NCI-H446 treated with DMSO at 0.1 percent for 48 hours (cell line): ENCODE data around the gene PCDHB2.
A peak's percentile ranks its signal among the peaks of the same experiment; 100 is the strongest.
"Not testable (repeated sequence)": the region's sequence is repeated elsewhere in the genome, so short reads cannot be mapped to it uniquely, and the experiment has no call there.

Source experiments
- DNase-seq: peaks from one replicate; lab custom pipeline; 2025; lab: John Stamatoyannopoulos, UW

The PCDHB2 gene

DNA sequence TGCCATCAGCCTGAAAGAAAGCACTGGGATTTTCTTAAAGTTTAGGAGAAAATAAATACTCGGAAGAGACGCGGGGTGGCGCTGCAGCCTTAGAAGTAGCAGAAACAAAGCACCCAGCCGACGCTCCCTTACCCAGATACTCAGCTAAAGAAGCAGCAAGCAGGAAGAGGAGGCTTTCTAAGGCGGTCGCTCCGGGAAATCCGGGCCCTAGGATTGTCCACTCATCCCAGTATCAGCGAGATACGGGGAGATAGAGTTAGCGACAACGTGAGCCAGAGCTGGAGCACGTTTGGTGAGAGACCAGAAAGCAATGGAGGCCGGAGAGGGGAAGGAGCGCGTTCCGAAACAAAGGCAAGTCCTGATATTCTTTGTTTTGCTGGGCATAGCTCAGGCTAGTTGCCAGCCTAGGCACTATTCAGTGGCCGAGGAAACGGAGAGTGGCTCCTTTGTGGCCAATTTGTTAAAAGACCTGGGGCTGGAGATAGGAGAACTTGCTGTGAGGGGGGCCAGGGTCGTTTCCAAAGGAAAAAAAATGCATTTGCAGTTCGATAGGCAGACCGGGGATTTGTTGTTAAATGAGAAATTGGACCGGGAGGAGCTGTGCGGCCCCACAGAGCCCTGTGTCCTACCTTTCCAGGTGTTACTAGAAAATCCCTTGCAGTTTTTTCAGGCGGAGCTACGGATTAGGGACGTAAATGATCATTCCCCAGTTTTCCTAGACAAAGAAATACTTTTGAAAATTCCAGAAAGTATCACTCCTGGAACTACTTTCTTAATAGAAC is at the start of gene PCDHB2:
PCDHB2 (plus strand) TSS at position 135 of the 782 bp plus-strand sequence; CDS start at position 311, 176 bp downstream.
- DNase-seq, result peak; percentile 64

DNA sequence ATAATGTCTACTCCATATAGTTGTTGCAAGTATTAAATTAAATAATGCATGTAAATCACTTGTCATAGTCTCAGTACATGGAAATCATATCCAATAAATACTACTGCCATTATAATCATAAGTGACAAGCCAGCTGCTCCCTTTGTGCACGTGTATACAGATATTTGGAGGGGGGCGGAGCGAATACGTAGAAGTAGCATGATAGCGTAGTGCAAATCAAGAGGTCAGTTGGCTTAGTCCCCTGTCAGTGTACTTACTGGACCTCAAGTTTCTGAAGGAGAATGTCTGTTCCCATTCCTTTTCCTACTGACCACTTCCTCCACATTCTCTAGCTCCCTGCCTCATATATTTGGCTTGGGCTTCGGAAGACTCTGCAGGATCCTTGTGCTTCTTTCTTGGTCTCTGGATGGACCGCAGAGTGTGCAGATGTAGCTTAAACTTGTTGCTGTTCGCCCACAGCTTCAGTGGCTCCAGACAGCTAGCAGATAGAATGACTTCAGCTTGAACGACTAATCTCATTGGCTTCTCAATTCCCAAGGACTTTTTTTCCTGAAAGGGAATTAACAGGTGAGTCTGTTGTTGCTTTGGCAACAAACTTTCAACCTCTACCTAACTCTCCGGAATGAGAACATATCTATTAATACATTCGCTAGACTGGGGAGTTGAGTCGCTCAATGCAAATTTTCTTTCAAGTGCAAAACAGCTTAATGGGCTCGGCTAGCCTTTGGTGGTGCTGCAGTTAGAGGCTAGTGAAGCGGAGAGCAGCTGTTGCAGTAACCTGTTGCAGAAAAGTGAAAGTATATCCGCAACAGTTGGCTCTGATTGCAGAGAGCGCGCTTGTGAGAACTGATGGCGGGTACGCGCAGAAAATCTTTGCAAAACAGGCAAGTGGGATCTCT is 43.5 kb upstream of the PCDHB2 start, which contains the start of gene PCDHB1:
PCDHB1 (plus strand) TSS at position 753 of the 899 bp plus-strand sequence; CDS start at position 850, 97 bp downstream.
- DNase-seq, result no peak

DNA sequence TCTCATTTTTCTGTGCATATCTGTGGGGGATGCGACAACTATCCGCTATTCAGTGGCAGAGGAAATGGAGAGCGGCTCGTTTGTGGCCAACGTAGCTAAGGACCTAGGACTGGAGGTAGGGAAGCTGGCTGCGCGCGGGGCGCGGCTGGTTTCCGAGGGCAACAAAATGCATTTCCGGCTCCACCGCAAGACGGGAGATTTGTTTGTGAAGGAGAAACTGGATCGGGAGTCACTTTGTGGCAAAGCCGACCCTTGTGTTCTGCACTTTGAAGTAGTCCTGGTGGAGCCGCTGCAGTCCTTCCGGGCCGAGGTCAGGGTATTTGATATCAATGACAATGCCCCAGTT is 42.9 kb upstream of the PCDHB2 start:
- no peak for DNase-seq

DNA sequence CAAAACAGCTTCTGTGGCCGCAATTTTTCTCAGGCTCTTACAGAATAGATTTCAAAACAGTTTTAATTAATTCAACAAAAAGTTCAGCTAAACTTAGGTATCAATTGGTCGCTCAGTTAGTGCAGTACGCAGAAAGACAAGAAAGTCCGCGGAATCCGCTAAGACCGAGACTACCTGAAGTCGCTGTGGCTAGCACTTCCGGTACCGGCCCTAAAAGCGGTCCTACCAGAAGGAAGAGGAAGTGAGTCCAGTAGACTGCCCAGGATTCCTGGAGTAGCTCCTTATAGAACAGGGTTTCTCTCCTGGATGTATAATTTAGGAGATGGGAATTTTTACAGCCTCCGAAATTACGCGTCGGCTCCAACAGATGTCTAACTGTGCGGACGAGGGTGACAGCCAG is 16.6 kb upstream of the PCDHB2 start:
- no peak for DNase-seq

DNA sequence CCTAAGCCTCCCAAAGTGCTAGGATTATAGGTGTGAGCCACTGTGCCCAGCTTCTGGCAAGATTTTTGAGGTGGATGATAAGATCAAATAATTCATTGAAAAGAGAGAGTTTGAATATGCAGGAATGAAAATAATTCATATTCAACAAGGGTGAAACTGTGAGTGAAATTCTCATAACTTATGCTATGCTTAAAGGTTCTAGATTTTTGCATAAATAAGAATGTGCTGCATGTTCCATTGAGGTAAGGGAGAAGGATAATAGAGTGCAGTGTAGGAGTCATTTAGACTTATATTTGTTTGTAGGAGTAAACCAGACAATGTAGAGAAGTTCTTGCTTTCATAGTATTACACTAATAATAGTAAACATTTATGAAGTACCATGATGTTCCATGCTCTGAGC is 12.2 kb upstream of the PCDHB2 start:
- no peak for DNase-seq

DNA sequence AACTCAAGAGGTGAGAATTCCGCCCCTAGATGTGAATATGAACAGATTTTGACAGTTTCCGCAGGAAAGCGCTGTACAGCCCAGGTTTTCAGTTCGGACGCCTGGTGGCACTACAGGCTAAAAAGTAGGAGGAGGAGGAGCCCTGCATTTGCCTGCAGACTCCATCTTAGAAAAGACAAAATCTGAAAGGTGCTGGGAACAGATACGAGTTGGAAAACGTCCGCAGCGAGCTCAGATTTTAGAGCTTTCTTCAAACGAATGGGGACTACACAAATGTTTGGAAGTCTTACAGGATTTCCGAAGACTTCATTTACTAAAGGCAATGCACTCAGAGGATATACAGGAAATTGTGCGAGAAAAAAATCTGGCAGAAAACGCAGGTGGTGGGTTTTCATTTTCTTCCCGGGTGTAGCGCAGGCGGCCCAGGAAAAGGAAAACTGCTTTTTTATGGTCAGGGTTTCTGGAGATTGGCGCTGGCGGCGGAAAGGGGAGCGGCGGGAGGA is 9.9 kb upstream of the PCDHB2 start:
- peak; percentile 33 for DNase-seq

DNA sequence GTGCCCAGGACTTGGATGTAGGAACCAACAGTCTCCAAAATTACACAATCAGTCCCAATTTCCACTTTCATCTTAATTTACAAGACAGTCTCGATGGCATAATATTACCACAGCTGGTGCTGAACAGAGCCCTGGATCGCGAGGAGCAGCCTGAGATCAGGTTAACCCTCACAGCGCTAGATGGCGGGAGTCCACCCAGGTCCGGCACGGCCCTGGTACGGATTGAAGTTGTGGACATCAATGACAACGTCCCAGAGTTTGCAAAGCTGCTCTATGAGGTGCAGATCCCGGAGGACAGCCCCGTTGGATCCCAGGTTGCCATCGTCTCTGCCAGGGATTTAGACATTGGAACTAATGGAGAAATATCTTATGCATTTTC is 837 bp downstream of the PCDHB2 start:
- no peak for DNase-seq

DNA sequence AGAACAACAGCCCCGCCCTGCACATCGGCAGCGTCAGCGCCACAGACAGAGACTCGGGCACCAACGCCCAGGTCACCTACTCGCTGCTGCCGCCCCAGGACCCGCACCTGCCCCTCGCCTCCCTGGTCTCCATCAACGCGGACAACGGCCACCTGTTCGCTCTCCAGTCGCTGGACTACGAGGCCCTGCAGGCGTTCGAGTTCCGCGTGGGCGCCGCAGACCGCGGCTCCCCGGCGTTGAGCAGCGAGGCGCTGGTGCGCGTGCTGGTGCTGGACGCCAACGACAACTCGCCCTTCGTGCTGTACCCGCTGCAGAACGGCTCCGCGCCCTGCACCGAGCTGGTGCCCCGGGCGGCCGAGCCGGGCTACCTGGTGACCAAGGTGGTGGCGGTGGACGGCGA is 1.8 kb downstream of the PCDHB2 start:
- DNase-seq, result not testable (repeated sequence)

DNA sequence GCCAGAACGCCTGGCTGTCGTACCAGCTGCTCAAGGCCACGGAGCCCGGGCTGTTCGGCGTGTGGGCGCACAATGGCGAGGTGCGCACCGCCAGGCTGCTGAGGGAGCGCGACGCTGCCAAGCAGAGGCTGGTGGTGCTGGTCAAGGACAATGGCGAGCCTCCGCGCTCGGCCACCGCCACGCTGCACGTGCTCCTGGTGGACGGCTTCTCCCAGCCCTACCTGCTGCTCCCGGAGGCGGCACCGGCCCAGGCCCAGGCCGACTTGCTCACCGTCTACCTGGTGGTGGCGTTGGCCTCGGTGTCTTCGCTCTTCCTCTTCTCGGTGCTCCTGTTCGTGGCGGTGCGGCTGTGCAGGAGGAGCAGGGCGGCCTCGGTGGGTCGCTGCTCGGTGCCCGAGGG is 2.2 kb downstream of the PCDHB2 start:
- not testable (repeated sequence) for DNase-seq

DNA sequence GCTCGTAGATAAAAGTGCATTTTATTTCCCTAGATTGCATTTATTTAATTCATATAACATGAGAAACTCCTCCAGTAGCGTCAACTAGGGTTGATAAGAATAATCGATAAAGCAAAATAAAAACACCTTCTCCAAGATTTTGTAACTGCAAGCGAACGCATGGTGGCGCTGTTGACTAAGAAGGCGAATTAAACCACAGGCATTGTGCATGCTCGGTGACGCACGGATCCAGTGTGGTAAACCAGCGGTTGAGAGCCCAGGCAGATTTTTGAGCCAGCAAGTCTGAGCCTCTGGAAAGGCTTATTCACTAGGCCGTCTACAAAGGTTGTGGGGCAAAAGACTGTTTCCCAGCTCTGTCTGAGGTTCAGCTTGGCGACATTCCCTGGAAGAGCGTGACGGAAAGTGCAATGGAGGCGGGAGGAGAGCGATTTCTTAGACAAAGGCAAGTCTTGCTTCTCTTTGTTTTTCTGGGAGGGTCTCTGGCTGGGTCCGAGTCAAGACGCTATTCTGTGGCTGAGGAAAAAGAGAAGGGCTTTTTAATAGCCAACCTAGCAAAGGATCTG is 5.9 kb downstream of the PCDHB2 start, which contains the start of gene PCDHB3:
PCDHB3 (plus strand) TSS at position 231 of the 563 bp plus-strand sequence; CDS start at position 408, 177 bp downstream.
- no peak for DNase-seq

DNA sequence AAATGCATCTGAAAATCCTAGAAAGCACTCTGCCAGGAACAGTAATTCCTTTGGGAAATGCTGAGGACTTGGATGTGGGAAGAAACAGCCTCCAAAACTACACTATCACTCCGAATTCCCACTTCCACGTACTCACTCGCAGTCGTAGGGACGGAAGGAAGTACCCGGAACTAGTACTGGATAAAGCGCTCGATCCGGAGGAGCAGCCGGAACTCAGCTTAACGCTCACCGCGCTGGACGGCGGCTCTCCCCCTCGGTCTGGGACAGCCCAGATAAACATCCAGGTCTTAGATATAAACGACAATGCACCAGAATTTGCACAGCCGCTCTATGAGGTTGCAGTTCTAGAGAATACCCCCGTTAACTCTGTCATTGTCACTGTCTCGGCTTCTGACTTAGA is 6.6 kb downstream of the PCDHB2 start:
- DNase-seq, result no peak

DNA sequence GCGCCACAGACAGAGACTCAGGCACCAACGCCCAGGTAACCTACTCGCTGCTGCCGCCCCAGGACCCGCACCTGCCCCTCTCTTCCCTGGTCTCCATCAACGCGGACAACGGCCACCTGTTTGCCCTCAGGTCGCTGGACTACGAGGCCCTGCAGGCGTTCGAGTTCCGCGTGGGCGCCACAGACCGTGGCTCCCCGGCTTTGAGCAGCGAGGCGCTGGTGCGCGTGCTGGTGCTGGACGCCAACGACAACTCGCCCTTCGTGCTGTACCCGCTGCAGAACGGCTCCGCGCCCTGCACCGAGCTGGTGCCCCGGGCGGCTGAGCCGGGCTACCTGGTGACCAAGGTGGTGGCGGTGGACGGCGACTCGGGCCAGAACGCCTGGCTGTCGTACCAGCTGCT is 7.7 kb downstream of the PCDHB2 start:
- not testable (repeated sequence) for DNase-seq

DNA sequence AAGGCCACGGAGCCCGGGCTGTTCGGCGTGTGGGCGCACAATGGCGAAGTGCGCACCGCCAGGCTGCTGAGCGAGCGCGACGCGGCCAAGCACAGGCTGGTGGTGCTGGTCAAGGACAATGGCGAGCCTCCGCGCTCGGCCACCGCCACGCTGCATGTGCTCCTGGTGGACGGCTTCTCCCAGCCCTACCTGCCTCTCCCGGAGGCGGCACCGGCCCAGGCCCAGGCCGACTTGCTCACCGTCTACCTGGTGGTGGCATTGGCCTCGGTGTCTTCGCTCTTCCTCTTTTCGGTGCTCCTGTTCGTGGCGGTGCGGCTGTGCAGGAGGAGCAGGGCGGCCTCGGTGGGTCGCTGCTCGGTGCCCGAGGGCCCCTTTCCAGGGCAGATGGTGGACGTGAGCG is 8.1 kb downstream of the PCDHB2 start:
- DNase-seq, result not testable (repeated sequence)

DNA sequence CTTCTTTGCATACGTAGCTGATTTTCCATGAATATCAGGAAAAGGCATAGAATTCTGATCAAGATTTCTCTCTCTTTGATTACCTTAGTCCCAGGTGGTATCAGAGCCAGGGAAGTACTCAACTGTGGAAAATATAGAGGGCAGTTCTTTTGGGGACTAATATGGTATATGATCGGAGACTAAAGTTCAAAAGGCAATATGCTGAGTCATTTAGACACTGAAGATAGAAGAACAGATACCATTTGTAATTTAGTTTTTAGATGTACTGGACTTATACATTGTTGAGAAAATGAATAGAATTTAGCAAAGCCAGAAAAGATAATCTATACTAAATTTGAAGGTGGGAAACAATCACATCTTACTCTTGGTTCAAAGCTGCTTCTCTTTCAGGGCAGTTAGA is 10.9 kb downstream of the PCDHB2 start:
- no peak for DNase-seq

DNA sequence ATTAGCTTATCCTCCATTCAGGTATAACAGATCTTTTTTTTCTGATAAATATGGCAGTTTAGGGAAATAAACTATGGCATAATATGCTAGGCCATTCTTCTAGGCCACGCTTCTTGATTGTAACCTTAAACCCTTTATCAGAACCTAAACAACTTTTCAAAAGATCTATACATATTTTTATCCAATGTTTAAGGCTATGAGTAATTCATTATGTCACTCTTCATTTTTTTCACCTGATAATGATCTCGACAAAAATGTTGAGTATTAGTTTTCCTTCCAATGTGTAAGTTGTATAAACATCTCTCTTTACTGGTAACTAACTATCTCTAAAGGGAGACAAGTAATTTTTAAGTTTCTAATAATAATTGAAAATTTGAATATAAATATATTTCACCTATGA is 24.8 kb downstream of the PCDHB2 start:
- DNase-seq, result no peak

DNA sequence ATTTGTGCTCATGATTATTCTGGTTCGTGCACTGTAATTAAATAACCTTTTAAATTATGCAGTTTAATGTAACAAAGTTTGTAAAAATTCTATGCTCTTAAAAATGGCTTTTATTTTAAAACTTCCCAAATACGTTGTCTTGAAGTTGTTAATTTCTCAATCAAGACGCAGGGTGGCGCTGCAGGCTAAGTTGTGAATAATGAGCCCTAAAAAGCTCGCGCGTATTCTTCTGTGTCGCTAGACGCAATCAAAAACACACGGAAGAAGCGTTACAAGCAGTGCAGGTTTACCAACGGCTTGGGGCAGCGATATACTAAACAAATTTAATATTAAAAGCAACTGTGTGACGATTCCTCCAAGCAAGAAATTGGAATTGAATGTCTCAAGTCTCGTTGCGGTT is 27.1 kb downstream of the PCDHB2 start, which contains the start of gene PCDHB4:
PCDHB4 (plus strand) TSS at position 256 of the 400 bp plus-strand sequence. CDS start 181 bp downstream, outside the sequence.
- DNase-seq, result no peak

DNA sequence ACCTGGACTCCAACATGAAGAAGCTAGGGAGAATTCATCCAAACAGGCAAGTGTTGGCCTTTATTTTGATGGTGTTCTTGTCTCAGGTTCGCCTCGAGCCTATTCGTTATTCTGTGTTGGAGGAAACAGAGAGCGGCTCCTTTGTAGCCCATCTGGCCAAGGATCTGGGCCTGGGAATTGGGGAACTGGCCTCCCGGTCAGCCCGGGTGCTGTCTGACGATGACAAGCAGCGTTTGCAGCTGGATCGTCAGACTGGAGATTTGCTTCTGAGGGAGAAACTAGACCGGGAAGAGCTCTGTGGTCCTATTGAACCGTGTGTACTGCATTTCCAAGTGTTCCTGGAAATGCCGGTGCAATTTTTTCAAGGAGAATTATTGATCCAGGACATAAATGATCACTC is 27.6 kb downstream of the PCDHB2 start:
- DNase-seq, result no peak

DNA sequence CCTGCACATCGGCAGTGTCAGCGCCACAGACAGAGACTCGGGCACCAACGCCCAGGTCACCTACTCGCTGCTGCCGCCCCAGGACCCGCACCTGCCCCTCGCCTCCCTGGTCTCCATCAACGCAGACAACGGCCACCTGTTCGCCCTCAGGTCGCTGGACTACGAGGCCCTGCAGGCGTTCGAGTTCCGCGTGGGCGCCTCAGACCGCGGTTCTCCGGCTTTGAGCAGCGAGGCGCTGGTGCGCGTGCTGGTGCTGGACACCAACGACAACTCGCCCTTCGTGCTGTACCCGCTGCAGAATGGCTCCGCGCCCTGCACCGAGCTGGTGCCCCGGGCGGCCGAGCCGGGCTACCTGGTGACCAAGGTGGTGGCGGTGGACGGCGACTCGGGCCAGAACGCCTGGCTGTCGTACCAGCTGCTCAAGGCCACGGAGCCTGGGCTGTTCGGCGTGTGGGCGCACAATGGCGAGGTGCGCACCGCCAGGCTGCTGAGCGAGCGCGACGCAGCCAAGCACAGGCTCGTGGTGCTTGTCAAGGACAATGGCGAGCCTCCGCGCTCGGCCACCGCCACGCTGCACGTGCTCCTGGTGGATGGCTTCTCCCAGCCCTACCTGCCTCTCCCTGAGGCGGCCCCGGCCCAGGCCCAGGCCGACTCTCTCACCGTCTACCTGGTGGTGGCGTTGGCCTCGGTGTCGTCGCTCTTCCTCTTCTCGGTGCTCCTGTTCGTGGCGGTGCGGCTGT is 29.2 kb downstream of the PCDHB2 start:
- not testable (repeated sequence) for DNase-seq

DNA sequence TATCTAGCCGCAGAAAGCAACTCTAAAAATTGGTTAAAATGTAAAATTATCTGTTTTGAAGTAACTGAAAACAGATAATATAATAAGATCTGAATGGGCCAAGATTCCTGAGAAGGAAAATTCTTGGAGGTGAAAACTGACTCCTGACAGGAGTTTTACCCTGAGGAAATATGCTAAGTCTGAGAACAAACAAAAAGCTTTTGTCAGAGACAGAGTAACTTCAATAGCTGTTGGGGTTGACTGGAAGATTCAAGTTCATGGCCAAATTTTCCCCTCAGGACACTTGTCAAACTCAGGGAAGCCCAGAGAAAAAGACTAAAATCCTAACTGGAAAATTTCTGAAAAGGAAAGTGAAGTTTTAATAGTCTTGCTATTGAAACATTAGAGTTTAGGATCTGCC is 32.9 kb downstream of the PCDHB2 start:
- no peak for DNase-seq

DNA sequence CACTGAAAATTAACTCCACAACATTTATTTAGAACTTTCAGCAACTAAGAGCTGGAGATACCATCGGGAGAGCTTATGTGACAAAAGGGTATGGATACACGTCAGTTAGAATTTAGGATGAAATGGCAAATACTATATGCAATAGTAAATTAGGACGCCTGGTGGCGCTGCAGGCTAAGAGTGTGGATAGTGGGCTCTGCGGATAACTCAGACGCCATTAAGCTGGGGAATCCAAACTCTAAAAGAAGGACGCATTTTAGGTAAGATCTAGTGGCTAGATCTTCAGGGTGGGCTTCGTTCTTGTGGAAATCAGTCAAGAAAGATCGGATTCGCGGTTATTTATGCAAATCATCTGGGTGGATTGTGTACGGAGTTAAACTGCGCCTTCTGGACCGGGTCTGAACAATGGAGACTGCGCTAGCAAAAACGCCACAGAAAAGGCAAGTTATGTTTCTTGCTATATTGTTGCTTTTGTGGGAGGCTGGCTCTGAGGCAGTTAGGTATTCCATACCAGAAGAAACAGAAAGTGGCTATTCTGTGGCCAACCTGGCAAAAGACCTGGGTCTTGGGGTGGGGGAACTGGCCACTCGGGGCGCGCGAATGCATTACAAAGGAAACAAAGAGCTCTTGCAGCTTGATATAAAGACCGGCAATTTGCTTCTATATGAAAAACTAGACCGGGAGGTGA is 40.8 kb downstream of the PCDHB2 start, which contains the start of gene PCDHB5:
PCDHB5 (plus strand) TSS at position 177 of the 688 bp plus-strand sequence; CDS start at position 406, 229 bp downstream.
- DNase-seq, result peak; percentile 8
